Stimulated activated CD4-positive, alpha-beta T cell treated with anti-CD3 and anti-CD28 coated beads, Interleukin-15, amount 100 ng/mL, for 48 hours (primary cell): ENCODE data around the gene RPS21.
"Not testable (repeated sequence)": the region's sequence is repeated elsewhere in the genome, so short reads cannot be mapped to it uniquely, and the experiment has no call there.

Source experiments
- DNase-seq, 2 donors: peaks; one replicate each; pipeline ENCODE4 v3.0.0-alpha.2; 2020; ENCODE audit warnings: low read depth in 2 of 2

RPS21 gene

GRCh38 chr20:62411479-62412193 lies 24.7 kb downstream of the RPS21 start:
- no peak for DNase-seq

- no peak for DNase-seq
These were observed 25.5 kb downstream of the RPS21 start for GRCh38 chr20:62412194-62413024.

DNA sequence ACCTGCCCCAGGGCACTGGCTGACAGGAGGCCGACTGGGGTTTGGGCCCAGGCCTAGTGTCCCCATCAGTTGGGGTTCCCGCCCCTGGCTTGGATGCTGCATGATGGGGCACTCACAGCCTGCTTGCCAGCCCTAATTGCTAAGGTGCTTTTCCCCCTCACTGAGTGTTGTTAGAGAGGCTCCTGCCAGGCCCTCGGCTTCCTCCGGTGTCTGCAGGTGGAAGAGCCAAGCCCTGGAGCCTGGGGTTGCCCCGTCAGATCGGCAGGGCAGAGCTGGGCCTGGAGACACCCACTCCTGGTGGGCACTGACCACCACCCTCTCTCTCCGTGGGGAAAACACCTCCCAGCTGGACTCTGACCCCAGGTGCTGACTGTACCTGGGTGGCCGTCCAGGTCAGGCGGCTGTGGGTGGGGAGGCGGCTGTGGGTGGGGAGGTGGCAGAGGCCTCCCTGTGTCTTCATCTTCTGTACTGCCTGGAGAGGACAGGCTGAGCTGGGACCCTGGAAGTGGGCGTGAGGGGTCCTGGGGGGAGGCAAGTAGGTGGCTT lies 26.2 kb downstream of the RPS21 start:
- no peak for DNase-seq

DNA sequence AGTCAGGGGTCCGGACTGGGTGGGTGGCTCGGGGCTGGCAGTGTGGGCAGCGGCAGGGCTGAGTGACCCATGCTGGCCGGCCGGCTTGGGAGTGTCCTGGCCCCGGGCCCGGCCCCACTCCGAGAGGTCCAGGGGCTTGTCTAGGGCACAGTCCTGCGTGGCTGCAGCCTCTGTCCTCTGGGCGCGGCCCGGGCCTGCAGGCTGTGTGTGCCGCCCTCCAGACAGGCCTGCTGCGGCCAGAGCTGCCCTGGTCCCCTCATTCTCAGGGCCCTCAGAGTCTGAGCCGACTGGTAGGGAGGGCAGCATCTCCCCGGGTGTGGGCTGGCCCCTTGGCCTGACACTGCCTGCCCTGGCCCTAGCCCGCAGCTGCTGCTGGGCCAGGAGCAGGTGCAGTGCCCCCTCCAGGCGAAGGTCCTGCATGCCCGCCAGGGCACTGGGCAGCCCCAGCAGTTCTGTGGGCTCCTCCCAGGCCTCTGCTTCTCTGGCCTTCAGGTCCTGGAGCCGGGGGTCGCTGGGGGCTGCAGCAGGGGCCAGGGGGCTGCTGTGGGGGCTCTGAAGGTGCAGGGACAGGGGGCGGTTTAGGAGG lies 27.1 kb downstream of the RPS21 start:
- no peak for DNase-seq

DNA sequence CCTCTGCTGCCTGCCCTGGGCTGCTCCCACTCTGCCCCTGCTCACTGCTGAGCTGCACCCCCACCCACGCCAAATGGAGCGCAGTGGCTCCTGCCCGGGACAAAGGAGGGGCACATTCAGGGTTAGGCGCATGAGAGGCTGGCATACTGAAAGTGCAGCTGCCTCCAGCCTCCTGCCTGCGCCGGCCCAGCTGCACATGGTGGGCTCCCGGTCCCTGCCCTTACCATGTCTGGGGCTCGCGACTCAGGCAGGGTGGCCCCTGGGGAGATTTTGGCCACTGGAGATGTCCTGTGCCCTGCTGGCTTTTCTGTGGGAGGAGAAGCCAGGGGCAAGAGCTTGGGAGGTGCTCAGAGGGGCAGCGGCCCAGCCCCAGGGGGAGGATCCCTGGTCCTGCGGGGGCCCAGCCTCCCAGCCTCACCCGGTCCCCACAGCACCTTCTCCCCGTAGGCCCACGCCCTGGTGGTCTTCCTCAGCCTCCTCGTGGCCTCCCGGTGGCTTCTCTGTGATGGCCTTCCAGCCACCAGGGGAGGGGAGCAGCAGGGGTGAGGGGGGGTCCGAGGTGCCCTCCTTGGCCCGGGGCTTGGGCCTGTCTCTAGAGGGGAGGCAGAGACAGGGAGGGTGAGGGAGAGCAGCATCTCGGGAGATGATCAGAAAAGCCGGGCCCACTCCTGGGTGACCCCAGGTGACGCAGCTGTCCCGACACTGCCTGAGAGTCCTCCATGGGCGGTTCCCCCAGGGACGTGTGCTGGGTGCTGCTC lies 28.6 kb downstream of the RPS21 start:
- no peak for DNase-seq

DNA sequence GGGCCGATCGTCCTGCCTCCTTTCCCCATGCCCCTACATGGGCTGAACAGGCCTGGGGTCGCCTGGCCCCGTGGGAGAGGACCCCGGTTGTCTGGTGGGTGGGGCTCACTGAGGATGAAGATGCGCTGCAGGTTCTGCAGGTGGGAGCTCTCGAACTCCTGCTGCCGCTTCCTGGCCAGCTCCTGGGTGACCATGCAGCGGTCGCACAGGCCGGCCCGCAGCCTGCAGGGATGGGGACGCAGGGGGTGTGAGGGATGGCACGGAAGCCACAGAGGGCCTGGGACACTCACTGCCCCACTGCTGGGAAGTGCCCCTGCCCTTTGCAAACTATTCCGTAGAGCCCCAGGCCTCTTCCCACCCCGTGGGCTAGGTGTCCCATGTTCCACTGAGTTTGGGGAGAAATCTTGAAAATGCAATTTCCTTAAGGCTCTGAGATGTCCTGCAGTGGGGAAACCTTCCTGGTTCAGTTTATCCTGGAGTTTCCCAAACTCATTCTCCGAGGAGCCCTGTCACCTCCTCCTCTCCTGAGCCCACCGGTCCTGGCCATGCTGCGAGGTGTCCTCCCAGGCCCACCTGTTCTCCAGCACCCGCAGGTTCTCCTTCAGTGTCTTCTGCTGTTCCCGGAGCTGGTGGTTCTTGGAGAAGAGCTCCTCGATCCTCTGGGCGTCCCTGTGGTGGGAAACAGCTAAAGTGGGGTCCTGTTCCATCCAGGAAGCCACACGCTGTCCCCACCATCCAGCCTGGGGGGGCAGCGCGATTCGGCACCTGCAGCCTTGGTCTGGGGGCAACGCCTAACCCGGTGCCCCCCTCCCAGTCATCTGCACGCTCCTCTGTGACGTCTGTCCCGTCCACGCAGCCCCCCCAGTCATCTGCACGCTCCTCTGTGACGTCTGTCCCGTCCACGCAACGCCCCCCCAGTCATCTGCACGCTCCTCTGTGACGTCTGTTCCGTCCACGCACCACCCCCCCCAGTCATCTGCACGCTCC lies 30.0 kb downstream of the RPS21 start:
- DNase-seq = no peak

DNA sequence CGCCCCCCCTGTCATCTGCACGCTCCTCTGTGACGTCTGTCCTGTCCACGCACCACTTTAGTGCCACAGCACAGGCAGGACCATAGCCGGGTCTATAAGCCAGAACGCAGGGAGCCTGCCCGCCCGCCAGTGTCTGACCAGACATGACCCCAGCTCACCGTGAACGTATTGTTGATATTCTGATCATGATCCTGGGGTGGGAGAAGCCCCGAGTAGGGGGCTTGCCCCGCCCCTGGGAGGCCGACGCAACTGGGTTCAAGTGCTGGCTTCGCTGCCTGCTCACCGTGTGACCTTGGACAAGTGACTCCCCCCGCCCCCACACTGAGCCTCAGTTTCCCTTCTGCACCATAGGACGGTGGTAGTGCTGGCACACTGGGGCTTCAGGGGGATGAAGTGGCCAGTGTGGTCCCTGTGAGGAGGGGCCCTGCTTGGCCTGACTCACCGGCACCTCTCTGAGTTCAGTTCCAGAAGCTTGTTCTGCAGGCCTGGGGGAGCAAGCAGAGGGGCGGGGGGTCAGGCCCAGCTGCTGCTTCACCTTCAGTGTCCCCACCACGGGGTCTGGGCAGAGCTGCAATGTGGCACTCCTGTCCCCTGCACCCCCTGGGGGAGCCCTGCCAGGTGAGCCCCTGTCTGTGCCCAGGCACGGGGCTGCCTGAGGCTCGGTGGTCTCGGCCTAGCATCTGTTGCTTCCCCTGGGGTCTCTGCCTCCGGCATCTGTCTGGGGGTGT lies 31.2 kb downstream of the RPS21 start:
- DNase-seq = no peak

DNA sequence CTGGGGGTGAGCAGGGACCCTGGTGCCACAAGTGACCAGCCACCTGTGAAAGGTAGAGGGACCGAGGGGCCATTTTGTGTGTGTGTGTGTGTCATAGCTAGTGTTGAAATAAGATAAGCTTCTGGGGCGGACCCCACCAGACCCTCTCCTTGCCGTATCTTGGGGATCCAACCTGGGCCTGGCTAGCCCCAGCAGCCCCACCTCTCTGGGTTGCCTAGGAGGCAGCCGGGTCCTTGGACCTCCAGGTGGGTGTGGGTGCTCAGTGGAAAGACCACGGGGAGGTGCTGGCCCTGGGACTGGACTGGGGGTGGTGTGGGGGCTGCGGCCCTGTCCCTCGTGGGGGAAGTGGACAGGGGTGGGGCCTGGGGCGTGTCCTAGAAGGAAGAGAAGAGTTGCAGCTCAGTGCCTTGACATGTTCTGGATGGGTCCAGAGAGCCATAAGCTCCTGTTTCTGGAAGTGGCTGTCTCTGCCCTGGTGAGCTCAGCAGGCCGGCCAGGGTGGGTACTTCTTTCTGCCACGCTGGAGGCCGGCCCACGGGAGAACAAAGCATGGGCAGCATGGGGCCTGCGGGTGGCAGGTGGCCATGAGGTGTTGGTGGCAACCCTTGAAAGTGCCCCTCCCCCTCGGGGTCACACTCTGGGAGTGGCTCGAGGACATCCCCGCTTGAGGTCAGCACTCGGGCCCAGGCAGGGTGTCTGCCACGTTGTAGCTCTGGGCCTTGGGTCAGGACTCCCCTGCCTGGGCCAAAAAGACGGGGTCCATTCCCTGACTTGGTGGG lies 32.0 kb downstream of the RPS21 start:
- no peak for DNase-seq

- no peak for DNase-seq
These were observed 32.9 kb downstream of the RPS21 start for GRCh38 chr20:62419759-62420158.

DNA sequence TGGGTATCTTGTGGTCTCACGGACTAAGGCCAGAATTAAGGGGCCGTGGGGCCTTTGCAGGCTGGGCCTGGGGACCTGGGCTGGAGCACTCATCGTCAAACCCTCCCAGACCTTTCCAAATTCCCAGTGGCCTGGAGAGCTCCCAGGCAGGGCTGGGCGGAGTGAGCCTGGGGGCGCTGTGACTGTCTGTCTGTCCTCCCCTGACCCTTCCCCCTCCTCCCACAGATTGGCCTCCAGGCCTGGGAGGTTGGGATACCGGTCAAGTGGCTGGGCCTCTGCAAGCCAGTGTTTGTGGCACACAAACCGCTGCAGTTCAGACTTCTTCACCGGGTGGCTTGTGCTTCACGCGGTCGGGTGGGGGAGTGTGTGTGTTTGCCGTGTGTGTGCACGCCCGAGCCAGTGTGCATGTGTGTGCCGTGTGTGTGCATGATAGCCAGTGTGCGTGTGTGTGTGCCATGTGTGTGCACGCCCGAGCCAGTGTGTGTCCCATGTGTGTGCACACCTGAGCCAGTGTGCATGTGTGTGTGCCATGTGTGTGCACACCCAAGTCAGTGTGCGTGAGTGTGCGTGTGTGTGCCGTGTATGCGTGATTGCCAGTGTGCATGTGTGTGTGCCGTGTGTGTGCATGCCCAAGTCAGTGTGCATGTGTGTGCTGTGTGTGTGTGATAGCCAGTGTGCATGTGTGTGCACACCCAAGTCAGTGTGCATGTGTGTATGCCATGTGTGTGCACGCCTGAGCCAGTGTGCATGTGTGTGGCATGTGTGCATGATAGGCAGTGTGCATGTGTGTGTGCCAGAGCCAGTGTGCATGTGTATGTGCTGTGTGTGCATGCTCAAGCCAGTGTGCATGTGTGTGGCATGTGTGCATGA lies 34.2 kb downstream of the RPS21 start:
- DNase-seq = no peak

DNA sequence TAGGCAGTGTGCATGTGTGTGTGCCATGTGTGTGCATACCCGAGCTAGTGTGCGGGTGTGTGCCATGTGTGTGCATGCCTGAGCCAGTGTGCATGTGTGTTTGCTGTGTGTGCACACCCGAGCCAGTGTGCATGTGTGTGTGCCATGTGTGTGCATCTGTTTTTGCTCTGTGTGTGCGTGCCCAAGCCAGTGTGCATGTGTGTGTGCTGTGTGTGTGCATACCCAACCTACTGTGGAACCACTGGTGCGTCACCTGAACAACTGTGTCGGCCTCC lies 34.8 kb downstream of the RPS21 start:
- DNase-seq = no peak

GRCh38 chr20:62422636-62423325 lies 35.9 kb downstream of the RPS21 start:
- no peak for DNase-seq

DNA sequence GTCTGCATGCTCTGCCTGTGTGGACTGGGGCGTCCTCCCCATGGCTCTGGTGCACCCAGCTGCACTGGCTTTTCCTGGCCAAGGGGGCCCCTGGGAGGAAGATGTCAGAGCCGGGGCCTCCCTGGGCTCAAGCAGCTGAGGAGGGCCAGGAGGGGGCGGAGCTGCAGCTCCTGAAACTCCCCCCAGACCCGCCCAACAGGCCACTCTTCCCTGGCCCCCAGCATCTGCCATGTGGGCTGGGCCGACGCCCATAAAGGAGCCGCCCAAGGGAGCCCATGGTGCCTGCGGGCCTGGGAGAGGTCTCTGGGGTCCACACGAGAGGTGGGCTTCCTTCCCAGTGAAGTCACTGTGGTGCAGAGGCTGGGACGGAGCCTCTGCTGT lies 36.4 kb downstream of the RPS21 start:
- no peak for DNase-seq

GRCh38 chr20:62424249-62425107 lies 37.6 kb downstream of the RPS21 start:
- no peak for DNase-seq

DNA sequence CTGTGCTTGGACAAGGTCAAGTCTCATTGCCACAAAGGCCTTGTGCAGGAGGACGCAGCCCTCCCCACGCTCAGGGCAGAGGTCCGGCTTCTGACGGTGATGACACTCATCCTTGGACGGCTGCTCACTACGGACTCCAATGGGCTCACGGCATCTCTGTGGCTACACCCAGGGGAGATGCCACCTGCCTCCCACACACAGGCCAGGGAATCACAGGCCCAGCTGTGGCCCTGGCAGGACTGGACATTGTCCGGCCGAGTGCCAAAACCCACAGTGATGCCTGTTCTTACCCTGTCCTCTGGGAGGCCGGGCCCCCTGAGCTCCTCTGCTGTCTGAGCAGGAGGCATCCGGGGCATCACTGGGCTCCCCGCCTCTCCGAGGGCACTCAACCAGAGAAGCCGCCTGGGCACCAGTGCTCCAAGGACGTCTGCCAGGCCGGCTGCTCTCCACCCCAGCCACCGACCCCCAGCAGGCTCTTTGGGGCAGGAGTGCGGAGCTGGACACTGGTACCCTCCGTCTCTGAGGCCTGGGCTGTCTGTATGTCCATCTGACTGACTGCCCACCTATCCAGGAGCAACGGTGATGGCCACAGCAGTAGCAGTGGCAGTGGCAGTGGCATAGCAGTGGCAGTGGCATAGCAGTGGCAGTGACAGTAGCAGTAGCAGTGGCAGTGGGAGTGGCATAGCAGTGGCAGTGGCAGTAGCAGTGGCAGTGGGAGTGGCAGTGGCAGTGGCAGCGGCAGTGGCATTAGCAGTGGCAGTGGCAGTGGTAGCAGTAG lies 38.6 kb downstream of the RPS21 start:
- DNase-seq = no peak

GRCh38 chr20:62426059-62426348 lies 39.1 kb downstream of the RPS21 start:
- DNase-seq = not testable (repeated sequence)
